Rectal smooth muscle tissue (tissue), 1 donor: ENCODE results near the gene CAPZB.

Experiments
- H3K27ac ChIP-seq: one replicate; pipeline ENCODE4 v1.7.0; 2013; ENCODE audit warnings: low read depth, low read length, inconsistent platforms
- H3K27me3 ChIP-seq: one replicate; pipeline ENCODE4 v1.7.0; 2013; ENCODE audit warnings: low read length; ENCODE audit not compliant: control insufficient read depth, insufficient read depth
- H3K36me3 ChIP-seq: one replicate; pipeline ENCODE4 v1.7.0; 2013; ENCODE audit warnings: low read length; ENCODE audit not compliant: control insufficient read depth, insufficient read depth
- H3K4me1 ChIP-seq: one replicate; pipeline ENCODE4 v1.7.0; 2013; ENCODE audit warnings: low read length; ENCODE audit not compliant: control insufficient read depth, insufficient read depth
- H3K4me3 ChIP-seq: one replicate; pipeline ENCODE4 v1.7.0; 2013; ENCODE audit warnings: low read length
- H3K9ac ChIP-seq: one replicate; pipeline ENCODE4 v1.7.0; 2013; ENCODE audit warnings: low read length

Gene CAPZB

GRCh38 chr1:19331262-19331878, 154.0 kb downstream of the CAPZB start:
- no peak overlapping the region for H3K4me3 ChIP-seq
- H3K27me3 ChIP-seq = no peaks in the 10 kb centered on the region
- no peaks in the 10 kb centered on the region for H3K4me1 ChIP-seq
- no peak overlapping the region for H3K9ac ChIP-seq
- peaks cover 15% of the 10 kb centered on the region for H3K36me3 ChIP-seq
- H3K27ac ChIP-seq = no peak overlapping the region

DNA sequence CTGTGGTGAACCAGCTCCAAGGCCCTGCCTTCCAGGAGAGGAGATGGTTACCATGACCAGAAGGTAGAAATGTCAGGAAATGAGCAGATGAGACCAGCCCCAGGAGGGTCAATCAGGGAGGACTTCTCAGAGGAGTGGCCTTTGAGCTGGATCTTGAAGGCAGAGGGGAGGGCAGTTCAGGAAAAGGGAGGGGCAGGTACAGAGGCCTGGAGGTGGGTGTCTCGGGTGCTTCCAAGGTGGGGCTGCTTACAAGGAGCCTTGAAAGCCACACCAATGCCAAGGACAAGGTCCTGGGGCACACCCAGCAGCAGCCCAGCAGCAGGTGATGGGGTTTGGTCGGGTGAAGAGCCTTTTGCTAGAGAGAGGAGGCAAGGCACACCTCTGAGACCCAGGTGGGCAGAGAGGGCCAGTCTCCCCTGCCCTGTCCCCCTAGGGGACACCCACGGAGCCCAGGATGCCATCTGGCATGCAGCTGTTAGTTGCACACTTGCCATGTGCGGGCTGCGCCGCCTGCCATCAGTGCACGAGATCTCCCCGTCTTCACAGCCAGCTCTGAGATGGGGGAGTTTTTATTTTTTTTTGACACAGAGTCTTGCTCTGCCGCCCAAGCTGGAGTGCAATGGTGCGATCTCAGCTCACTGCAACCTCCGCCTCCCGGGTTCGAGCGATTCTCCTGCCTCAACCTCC, 154.7 kb downstream of the CAPZB start:
- Histone ChIP-seq H3K4me1 (no peaks in the 10 kb centered on the region), H3K36me3 (peaks cover 21% of the 10 kb centered on the region), H3K4me3 (no peak overlapping the region), H3K9ac (no peak overlapping the region), H3K27ac (no peak overlapping the region), H3K27me3 (no peaks in the 10 kb centered on the region)

DNA sequence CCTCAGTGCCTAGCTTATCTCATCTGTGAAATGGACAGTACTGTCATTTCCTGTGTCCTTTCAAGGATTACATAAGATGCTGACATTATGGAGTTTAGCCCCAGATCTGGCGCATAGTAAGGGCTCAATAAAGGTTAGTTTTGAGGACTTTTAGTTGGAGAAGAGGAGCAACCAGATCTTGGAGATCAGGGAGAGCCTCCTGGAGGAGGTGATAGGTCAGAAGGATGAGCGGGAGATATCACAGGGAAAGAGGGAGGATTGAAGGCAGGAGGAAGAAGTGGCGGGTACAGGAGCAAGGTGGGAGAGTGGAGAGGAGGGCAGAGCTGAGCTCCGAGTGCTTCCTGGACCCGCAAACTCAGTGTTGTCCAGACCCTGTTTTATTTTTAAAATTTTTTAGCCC, 155.7 kb downstream of the CAPZB start:
- Histone ChIP-seq H3K27ac (no peak overlapping the region), H3K9ac (no peak overlapping the region), H3K36me3 (peaks cover 25% of the 10 kb centered on the region), H3K27me3 (no peaks in the 10 kb centered on the region), H3K4me3 (no peak overlapping the region), H3K4me1 (no peaks in the 10 kb centered on the region)

GRCh38 chr1:19329188-19329587, 156.2 kb downstream of the CAPZB start:
- no peaks in the 10 kb centered on the region for H3K27me3 ChIP-seq
- H3K36me3 ChIP-seq = peaks cover 27% of the 10 kb centered on the region
- H3K4me3 ChIP-seq = no peak overlapping the region
- H3K4me1 ChIP-seq = no peaks in the 10 kb centered on the region
- H3K27ac ChIP-seq = no peak overlapping the region
- H3K9ac ChIP-seq = no peak overlapping the region

GRCh38 chr1:19328486-19328885, 156.9 kb downstream of the CAPZB start:
- no peak overlapping the region for H3K27ac ChIP-seq
- H3K4me3 ChIP-seq = no peak overlapping the region
- no peaks in the 10 kb centered on the region for H3K27me3 ChIP-seq
- H3K4me1 ChIP-seq = no peaks in the 10 kb centered on the region
- H3K36me3 ChIP-seq = peaks cover 27% of the 10 kb centered on the region
- no peak overlapping the region for H3K9ac ChIP-seq

GRCh38 chr1:19327736-19328135, 157.6 kb downstream of the CAPZB start:
- no peaks in the 10 kb centered on the region for H3K27me3 ChIP-seq
- H3K36me3 ChIP-seq = peaks cover 27% of the 10 kb centered on the region
- no peak overlapping the region for H3K9ac ChIP-seq
- no peaks in the 10 kb centered on the region for H3K4me1 ChIP-seq
- no peak overlapping the region for H3K27ac ChIP-seq
- H3K4me3 ChIP-seq = no peak overlapping the region

- Histone ChIP-seq H3K4me1 (no peaks in the 10 kb centered on the region), H3K36me3 (peaks cover 30% of the 10 kb centered on the region), H3K9ac (no peak overlapping the region), H3K27me3 (no peaks in the 10 kb centered on the region), H3K4me3 (no peak overlapping the region), H3K27ac (no peak overlapping the region)
Observed at GRCh38 chr1:19327301-19327700, 158.0 kb downstream of the CAPZB start.

GRCh38 chr1:19326748-19327065, 158.6 kb downstream of the CAPZB start:
- H3K36me3 ChIP-seq = peaks cover 31% of the 10 kb centered on the region

DNA sequence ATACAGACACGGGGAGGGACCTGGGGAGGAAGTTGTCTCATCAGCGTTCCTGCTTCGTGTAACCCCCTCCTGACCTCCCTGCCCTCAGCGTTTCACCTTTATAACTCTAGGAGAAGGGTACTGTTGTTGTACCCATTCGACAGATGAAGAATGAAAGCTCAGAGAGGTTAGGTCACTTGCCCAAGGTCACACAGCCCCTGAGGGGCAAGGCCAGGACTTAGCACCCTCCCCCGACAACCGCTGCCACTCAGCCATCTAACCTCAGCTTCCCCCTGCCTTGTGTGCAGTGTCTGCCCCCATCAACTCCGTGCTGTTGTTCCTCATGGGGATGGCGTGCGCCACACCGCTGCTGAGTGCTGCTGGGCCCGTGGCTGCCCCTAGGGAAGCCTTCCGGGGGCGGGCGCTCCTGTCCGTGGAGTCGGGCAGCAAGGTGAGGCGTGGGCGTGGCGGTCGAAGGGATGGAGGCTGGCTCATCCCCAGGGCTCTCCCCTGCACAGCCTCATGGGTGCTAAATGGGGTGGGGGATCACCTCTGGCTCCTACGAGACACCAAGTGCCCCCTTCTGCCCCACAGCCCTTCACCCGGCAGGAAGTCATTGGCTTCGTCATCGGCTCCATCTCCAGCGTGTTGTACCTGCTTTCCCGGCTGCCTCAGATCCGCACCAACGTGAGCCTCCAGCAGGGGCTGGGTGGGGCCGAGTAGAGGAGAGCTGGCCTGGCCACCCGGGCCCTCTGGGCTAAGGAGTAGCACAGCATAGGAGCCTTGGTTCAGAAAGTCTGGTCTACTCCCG, 159.2 kb downstream of the CAPZB start:
- Histone ChIP-seq H3K27me3 (no peaks in the 10 kb centered on the region), H3K4me1 (no peaks in the 10 kb centered on the region), H3K4me3 (no peak overlapping the region), H3K27ac (no peak overlapping the region), H3K36me3 (peaks cover 31% of the 10 kb centered on the region), H3K9ac (no peak overlapping the region)

More at GRCh38 chr1:19326748-19327065, 158.6 kb downstream of the CAPZB start:
- Histone ChIP-seq H3K27me3 (no peaks in the 10 kb centered on the region), H3K4me3 (no peak overlapping the region), H3K27ac (no peak overlapping the region), H3K4me1 (no peaks in the 10 kb centered on the region), H3K9ac (no peak overlapping the region)

GRCh38 chr1:19325368-19325957, 159.9 kb downstream of the CAPZB start:
- Histone ChIP-seq H3K27ac (no peak overlapping the region), H3K36me3 (peaks cover 31% of the 10 kb centered on the region), H3K4me1 (no peaks in the 10 kb centered on the region), H3K4me3 (no peak overlapping the region), H3K9ac (no peak overlapping the region), H3K27me3 (no peaks in the 10 kb centered on the region)

GRCh38 chr1:19324665-19324990, 160.7 kb downstream of the CAPZB start:
- Histone ChIP-seq H3K4me3 (no peak overlapping the region), H3K27ac (no peak overlapping the region), H3K4me1 (no peaks in the 10 kb centered on the region), H3K9ac (no peak overlapping the region), H3K36me3 (peaks cover 29% of the 10 kb centered on the region), H3K27me3 (no peaks in the 10 kb centered on the region)

DNA sequence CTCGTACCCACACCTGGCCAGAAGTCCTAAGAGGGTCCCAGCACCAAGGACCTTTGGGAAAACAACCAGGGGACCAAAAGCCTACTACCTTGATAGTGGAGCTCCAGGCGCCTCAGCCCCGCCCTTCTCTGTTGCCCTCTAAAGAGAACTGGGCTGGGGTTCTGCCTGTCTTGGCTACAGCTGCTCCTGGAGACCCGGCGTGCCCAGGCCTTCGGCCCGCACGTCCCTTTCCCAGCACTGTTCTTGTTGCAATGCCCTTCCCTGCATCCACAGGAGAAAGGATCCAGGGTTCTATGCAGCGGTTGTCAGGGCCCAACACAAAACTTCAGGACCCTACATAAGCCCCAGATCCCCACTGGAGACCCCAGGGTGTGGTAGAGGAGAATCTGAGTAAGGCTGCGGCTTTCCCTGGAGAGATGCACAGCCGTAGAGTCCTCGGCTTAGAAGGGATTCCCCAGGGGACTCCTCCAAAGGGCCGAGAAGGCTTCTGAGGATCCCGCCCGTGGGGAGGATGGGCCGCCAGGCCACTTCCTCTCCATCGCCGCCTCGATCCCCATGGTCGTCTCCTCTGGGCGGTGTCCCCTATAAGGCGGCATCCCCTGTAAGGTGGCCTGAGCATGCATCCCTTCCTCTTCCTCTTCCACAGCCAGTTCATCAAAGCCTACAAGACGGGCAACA, 161.2 kb downstream of the CAPZB start:
- Histone ChIP-seq H3K9ac (no peak overlapping the region), H3K4me1 (no peaks in the 10 kb centered on the region), H3K4me3 (no peak overlapping the region), H3K27me3 (no peaks in the 10 kb centered on the region), H3K36me3 (peaks cover 29% of the 10 kb centered on the region), H3K27ac (no peak overlapping the region)
